ENCODE data around the gene CHSY1. TPM values are rescaled to one million over a fixed set of nuclear protein-coding genes. Genes with fewer than 3 reads are reported as not detected.
A peak's percentile ranks its signal among the peaks of the same experiment; 100 is the strongest.

The CHSY1 gene
- total RNA-seq, 1 donor from 2014 or later, result 43.0 TPM

GRCh38 chr15:101264911-101265641 is 13.2 kb upstream of the CHSY1 start:
- no peak for DNase-seq (ENCODE audit: extremely low spot score, unreplicated experiment)
- no peaks in the 10 kb centered on the region for H3K9me3 Mint-ChIP-seq
- TF ChIP-seq CTCF (conservative IDR thresholded peaks at IDR 0.05), result no peak
- peaks cover 12% of the 10 kb centered on the region for H3K36me3 Mint-ChIP-seq
- no peak overlapping the region for H3K4me3 Mint-ChIP-seq
- H3K4me1 Mint-ChIP-seq (ENCODE audit: unreplicated experiment), result no peaks in the 10 kb centered on the region
- H3K27ac Mint-ChIP-seq, result no peak overlapping the region
- peaks cover 5% of the 10 kb centered on the region for H3K27me3 Mint-ChIP-seq

DNA sequence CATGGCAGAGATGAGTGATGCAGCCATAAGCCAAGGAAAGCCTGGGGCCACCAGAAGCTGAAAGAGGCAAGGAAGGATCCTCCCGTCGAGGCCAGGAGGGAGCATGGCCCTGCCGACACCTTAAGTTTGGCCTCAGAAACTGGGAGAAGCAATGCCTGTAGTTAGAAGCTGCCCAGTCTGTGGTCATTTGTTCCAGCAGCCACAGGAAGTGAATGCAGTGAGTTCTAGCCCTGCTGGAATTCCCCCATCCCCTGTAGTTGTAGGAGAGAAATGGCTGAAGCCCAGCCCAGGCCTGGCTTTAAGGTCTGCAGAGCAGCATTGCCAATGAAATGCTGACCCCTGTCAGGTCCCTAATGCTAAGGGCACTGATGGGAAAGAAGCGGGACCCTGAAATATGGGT is 12.2 kb upstream of the CHSY1 start:
- no peak for TF ChIP-seq CTCF (conservative IDR thresholded peaks at IDR 0.05)
- no peaks in the 10 kb centered on the region for H3K9me3 Mint-ChIP-seq
- H3K27ac Mint-ChIP-seq, result no peak overlapping the region
- H3K4me1 Mint-ChIP-seq (ENCODE audit: unreplicated experiment), result no peaks in the 10 kb centered on the region
- H3K27me3 Mint-ChIP-seq, result peaks cover 12% of the 10 kb centered on the region
- DNase-seq (ENCODE audit: extremely low spot score, unreplicated experiment), result no peak
- H3K4me3 Mint-ChIP-seq, result no peak overlapping the region
- H3K36me3 Mint-ChIP-seq, result peaks cover 5% of the 10 kb centered on the region

- DNase-seq (ENCODE audit: extremely low spot score, unreplicated experiment), result no peak
- H3K9me3 Mint-ChIP-seq, result no peaks in the 10 kb centered on the region
- no peak overlapping the region for H3K4me3 Mint-ChIP-seq
- H3K27ac Mint-ChIP-seq, result no peak overlapping the region
- H3K36me3 Mint-ChIP-seq, result no peaks in the 10 kb centered on the region
- H3K4me1 Mint-ChIP-seq (ENCODE audit: unreplicated experiment), result peaks cover 6% of the 10 kb centered on the region
- TF ChIP-seq CTCF (conservative IDR thresholded peaks at IDR 0.05), result no peak
- H3K27me3 Mint-ChIP-seq, result peaks cover 18% of the 10 kb centered on the region
Observed at GRCh38 chr15:101262551-101262950, 10.7 kb upstream of the CHSY1 start.

DNA sequence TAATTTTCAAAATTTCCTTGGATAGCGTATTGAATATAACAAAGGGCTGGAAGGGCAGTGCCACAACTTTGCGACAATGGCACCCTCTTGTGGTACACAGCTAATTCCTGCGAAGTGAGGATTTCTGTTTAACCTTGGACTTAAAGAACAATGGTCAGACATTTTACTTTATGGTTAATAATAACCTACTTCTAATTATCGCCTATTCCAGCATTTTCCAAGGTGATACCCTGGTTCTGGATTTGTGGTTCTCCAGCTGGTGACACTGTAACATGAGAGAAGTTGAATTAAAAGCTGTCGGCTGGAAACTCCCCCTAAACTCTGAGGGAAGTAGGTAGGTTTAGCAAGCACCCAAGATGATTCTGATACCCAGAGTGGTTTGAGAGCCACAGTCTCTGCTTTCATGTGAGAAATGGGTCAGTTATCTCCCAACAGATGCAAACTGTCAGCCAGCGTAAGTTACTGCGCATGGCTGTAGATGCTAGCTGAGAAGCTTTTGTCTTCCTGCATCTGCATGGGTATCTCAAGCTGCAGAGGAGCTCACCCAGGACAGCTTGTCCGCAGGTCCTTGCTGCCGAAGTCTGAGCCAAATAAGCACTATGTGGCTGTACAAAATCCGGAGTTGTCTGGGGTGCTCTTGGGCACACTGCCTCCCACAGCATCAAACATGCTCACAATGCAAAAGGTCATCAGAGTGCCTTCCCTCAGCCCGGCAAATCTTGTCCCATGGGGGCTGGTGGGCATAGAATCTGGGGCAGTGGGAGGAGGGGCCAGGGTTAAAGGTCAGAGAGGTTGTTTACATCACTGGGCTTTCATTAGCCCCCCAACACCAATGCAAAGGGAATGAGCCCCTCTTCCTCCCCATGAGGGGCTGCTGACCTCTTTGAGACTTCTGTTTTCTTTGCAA is 6.6 kb upstream of the CHSY1 start:
- peak; percentile 97 for TF ChIP-seq CTCF (conservative IDR thresholded peaks at IDR 0.05)
- H3K27ac Mint-ChIP-seq, result peak overlapping the region; percentile 4
- H3K4me1 Mint-ChIP-seq (ENCODE audit: unreplicated experiment), result peaks cover 23% of the 10 kb centered on the region
- peaks cover 22% of the 10 kb centered on the region for H3K27me3 Mint-ChIP-seq
- H3K9me3 Mint-ChIP-seq, result no peaks in the 10 kb centered on the region
- peak overlapping the region; percentile 23 for H3K4me3 Mint-ChIP-seq
- no peaks in the 10 kb centered on the region for H3K36me3 Mint-ChIP-seq
- no peak for DNase-seq (ENCODE audit: extremely low spot score, unreplicated experiment)

DNA sequence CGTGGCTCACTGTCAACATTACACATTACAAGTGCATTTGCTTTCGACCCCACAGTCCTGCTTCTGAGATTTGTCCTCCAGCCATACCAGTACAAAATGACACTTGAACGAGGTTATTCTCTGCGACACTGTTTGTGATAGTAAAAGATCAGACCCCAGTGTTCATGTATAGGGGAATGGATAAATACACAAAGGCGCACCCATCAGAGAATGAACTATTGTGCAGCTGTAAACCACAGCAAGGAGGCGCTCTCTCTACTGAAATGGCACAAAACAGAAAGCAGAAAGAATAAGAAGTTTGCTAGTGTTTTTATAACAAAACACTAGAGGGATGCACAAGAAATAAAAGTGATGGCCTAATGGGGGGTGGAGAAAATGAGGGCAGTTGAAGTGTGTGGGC is 4.9 kb upstream of the CHSY1 start:
- Mint-ChIP-seq H3K36me3 (no peaks in the 10 kb centered on the region), H3K27me3 (peaks cover 22% of the 10 kb centered on the region), H3K4me1 (ENCODE audit: unreplicated experiment) (peaks cover 33% of the 10 kb centered on the region), H3K4me3 (no peak overlapping the region), H3K9me3 (no peaks in the 10 kb centered on the region), H3K27ac (no peak overlapping the region)
- no peak for DNase-seq (ENCODE audit: extremely low spot score, unreplicated experiment)
- peak; percentile 59 for TF ChIP-seq CTCF (conservative IDR thresholded peaks at IDR 0.05)
